GM21786 (cell line): ENCODE data around the gene RBM42.
"Not testable (repeated sequence)": the region's sequence is repeated elsewhere in the genome, so short reads cannot be mapped to it uniquely, and the experiment has no call there.

Source experiments
- ATAC-seq: cut with Tn5 transposase; IDR thresholded peaks from one replicate; pipeline ENCODE4 v1.9.1; 2021; ENCODE audit not compliant: unreplicated experiment

RBM42 gene

DNA sequence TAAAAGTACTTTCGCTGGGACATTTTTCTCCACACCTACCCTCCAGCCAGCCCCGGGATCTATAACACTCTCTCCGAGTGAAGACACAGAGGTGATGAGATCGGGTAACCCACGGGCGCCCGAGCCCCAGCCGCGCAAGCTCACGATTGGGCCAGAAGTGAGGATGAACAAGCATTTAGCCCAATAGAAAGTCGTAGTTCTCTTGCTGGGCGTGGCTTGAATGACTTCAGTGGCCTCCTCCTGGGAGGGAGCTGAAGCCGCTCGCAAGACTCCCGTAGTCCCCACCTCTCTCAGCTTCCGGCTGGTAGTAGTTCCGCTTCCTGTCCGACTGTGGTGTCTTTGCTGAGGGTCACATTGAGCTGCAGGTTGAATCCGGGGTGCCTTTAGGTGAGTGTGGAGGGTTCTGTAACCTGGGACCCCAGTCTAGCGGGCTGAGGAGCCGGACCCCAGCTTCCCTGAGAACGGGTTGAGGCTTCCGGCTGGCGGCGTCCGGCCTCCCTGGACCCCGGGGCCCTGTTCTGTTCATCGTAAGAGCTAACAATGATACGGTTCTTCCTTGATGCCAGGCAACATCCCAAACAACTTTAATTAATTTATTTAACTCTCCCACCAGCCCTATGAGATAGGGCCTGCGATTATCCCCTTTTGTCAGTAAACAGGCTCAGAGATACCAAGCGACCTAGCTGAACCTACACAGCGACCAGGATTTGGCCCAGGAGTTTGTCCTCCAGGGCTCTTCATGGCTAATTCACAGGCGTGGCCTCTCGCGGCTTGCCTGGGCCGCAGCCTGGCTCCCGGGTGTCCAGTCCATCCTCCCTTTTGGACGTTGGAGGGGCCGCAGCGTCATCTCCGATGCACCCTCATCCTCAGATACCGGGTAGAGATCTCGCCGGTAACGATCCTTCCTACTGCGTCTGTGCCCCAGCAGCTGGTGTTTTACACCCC is 19.5 kb downstream of the RBM42 start, which contains the start of gene COX6B1:
Gene COX6B1 (plus strand): TSS at position 307 of the 945 bp plus-strand sequence. CDS start 2,921 bp downstream, outside the sequence.
- ATAC-seq, result peak; percentile 49

DNA sequence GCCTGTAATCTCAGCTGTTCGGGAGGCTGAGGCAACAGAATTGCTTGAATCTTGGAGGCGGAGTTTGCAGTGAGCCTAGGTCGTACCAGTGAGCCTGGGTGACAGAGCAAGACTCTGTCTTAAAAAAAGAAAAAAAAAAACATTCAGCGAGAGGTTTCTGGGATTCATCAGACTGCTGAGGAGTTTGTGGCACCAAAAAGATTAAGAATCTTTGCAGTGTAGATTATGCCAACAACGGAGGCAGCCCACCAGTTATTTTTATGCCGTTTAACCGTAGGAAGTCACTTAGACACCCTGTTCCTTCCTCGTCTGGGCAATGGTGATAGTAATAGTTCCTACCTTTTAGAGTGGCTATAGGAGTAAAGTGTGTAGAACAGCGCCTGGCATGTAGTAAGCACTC is 21.7 kb downstream of the RBM42 start:
- no peak for ATAC-seq

- not testable (repeated sequence) for ATAC-seq
Observed at GRCh38 chr19:35654828-35655227, 26.0 kb downstream of the RBM42 start.

- ATAC-seq, result no peak
Observed at GRCh38 chr19:35655600-35655999, 26.8 kb downstream of the RBM42 start.

DNA sequence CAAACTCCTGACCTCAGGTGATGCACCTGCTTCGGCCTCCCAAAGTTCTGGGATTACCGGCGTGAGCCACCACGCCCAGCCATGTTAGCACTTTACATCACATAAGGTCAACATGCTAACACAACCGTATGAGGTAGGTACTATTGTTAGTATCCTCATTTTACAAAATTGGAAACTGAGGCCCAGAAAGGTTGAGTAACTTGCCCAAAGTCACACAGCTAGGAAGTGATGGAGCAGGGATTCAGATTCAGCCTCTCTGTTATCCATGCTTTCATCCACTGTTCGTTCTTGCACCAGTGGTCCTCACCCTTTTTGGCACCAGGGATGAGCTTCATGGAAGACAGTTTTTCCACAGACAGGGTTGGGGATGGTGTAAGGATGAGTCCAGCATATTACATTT is 27.9 kb downstream of the RBM42 start:
- no peak for ATAC-seq

GRCh38 chr19:35657904-35658700 is 29.3 kb downstream of the RBM42 start:
- no peak for ATAC-seq

- ATAC-seq, result no peak
Observed at GRCh38 chr19:35661995-35662340, 33.1 kb downstream of the RBM42 start.

DNA sequence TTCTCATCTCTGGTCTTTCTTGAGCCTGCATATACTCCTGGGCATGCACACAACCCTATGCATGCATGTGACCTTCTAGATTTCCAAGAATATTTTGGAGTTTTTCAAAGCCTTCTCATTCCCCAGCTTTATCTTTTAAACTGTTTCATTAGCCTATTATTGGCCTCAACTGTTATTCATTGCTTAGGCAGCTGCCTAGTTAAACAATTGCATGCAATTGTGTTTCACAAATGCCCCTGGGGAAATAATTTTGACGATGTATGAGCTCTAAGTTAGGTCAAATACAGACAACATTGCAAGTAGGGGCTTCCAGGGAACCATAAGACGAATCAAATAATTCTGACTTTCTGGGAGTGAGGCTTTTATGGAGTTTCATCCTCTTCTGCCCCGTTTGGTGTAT is 35.1 kb downstream of the RBM42 start:
- no peak for ATAC-seq

- ATAC-seq, result no peak
Observed at GRCh38 chr19:35665157-35665556, 36.3 kb downstream of the RBM42 start.

- ATAC-seq, result no peak
Observed at GRCh38 chr19:35665604-35666003, 36.8 kb downstream of the RBM42 start.

DNA sequence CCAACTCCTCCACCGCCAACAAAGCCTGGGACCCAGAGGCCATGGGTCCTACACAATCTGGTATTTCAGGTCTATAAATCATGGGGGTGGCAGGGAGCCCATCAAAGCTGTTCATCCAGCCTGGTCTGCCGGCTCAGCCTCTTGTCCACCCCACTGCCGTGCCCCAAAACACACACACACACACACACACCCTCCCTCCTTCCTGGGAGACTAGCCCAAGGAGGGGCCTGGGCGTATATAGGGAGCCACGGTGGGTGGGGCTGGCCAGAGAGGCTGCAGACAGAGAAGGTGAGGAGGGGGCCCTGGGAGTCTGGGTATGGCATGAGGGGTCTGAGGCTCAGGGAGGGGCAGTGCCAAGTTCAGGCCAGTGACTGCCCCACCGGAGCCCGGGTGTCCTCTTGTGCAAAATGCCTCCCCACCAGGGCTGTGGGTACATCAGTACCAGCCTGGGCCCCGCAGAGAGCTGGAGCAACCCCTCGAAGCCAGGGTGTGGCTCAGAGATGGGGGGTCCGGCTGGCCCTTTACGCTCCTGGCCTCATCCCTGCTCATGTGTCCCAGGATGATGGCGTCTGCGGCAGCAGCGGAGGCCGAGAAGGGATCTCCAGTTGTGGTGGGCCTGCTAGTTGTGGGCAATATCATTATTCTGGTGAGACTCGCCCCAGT is 37.5 kb downstream of the RBM42 start, which contains the start of gene UPK1A:
Gene UPK1A (plus strand): TSS at position 267 of the 663 bp plus-strand sequence. CDS start 296 bp downstream, at position 563.
- ATAC-seq, result no peak

DNA sequence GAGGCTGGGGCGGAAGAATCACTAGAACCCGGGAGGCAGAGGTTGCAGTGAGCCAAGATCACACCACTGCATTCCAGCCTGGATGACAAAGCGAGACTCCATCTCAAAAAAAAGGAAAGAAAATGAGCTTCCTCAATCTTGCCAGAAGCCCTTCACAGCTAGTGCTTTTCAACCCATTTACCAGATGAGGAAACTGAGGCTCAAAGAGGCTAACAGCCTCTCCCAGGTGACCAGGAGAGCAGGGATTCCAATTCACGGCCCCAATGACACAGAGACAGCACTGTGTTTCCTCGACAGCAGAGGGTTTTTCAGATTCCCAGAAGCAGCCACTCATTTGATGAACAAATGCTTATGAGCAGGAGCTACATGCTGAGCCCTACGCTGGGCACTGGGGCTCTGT is 40.7 kb downstream of the RBM42 start:
- ATAC-seq, result no peak

DNA sequence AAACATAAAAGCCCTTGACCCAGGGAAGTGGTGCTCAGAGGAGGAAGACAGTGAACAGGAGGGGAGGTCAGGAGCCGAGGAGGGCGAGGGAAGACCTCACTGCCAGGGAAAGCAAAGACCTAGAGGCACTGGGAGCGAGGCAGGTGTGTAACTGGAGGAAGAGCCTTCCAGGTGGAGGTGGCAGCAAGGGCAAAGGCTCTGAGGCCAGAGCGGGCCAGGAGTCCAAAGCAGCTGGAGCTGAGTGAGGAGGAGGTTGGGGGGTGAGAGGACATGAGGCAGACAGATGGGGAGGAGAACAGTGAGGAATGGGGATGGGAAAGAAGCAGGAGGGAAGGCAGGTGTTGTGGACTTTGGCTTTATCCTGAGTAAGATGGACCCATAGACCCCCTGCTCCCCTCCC is 41.1 kb downstream of the RBM42 start:
- no peak for ATAC-seq

GRCh38 chr19:35670686-35671085 is 41.9 kb downstream of the RBM42 start:
- ATAC-seq, result no peak

DNA sequence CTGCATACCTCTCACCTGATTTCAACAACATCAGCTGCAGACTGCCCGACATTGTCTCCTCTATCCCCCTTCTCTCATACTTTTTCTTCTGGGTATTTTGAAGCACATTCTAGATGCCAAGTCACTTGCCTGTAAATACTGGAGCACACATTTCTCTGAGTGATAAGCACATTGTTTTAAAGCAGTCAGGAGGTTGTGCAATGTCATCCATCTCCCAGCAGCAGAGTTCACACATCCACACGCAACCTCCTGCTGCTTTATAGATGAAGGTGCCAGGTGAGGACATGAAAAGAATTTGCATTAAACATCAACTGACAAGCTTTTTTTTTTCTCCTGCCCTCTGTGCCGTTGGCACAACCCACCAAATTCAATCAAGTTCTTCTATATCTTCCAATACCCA is 43.0 kb downstream of the RBM42 start:
- ATAC-seq, result no peak

DNA sequence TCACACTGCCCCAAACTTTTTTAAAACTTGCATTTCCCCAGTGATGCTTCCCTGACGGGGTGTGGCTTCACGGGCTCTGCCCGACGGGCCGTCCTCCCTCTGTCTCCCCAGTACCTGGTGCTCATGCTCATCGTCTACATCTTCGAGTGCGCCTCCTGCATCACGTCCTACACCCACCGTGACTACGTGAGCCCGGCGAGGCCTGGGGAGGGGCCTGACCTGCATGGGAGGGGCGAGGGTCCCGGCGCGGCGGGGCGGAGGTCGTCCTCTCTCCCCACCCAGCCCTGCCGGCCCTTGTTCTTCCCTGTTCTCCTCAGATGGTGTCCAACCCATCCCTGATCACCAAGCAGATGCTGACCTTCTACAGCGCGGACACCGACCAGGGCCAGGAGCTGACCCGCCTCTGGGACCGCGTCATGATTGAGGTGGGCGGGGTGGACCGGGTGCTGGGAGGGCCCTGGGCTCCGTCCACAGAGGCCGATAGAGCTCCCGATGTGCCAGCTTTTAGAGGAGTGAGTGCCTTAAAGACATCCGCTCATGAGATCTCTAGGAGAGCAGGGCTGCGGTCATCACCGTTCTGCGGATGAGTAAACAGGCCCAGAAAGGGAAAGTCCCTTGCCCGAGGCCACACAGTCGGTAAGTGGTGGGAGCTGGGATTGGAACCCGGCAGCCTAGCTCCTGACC is 44.4 kb downstream of the RBM42 start:
- no peak for ATAC-seq

DNA sequence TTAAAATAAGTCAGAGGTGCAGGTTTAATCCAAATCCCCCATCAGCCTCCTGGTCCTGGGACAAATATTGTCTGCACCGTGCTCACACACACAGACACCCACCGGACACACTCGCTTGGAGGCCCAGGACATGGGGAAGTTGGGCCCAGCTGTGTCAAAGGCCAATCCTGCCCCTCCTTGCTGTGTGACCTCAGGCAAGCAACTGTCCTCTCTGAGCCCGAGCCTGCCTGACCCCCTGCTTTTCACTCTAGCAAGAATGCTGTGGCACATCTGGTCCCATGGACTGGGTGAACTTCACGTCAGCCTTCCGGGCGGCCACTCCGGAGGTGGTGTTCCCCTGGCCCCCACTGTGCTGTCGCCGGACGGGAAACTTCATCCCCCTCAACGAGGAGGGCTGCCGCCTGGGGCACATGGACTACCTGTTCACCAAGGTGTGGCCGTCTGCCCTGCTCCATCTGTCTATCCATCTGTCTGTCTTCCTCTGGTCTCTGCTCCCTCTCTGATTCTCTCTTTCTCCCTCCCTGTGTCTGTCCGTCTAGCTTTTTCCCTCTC is 46.8 kb downstream of the RBM42 start:
- ATAC-seq, result no peak
